ENCODE data around the gene ZIC2. TPM values are rescaled to one million over a fixed set of nuclear protein-coding genes. Genes with fewer than 3 reads are reported as not detected.

The ZIC2 gene
- total and polyA plus RNA-seq, 2 of the 8 experiments (the other 6 are each of a cell fraction or from before 2014, with no cell fraction given): 53.2 to 372 TPM

- TF ChIP-seq RBBP5 (IDR thresholded peaks at IDR 0.05; ENCODE audit: borderline replicate concordance, low read depth, low read length) (no peak), RAD21 (IDR thresholded peaks at IDR 0.05 in 1 of 2, conservative IDR thresholded peaks at IDR 0.05 in 1 of 2; ENCODE audit: low read depth in 2 of 2, low read length in 2 of 2) (no peak), SP4 (IDR thresholded peaks at IDR 0.05; ENCODE audit: low read length) (no peak), ASH2L (IDR thresholded peaks at IDR 0.05; ENCODE audit: low read length) (no peak), HDAC6 (IDR thresholded peaks at IDR 0.05; ENCODE audit: low read depth, low read length) (no peak), BACH1 (IDR thresholded peaks at IDR 0.05; ENCODE audit: low read length) (no peak), SIN3A (conservative IDR thresholded peaks at IDR 0.05 in 1 of 2, IDR thresholded peaks at IDR 0.05 in 1 of 2; ENCODE audit: low read depth in 1 of 2, low read length in 2 of 2) (no peak), JUN (IDR thresholded peaks at IDR 0.05; ENCODE audit: low read depth, low read length) (no peak), NRF1 (IDR thresholded peaks at IDR 0.05; ENCODE audit: low read depth, low read length) (no peak), CBX8 (IDR thresholded peaks at IDR 0.05; ENCODE audit: borderline replicate concordance, low read depth, low read length) (no peak)
Measured at GRCh38 chr13:99991013-99991827, 9.6 kb downstream of the ZIC2 start (continued).
